Right kidney (tissue), 1 donor: ENCODE measurements around the gene ADISSP.
A peak's percentile ranks its signal among the peaks of the same experiment; 100 is the strongest.

Experiments used
- DNase-seq: peaks from one replicate; pipeline ENCODE4 v3.0.0-alpha.2; 2016

ADISSP gene

GRCh38 chr20:3755269-3755668, 12.3 kb downstream of the ADISSP start:
- no peak for DNase-seq

GRCh38 chr20:3754276-3754630, 13.3 kb downstream of the ADISSP start:
- no peak for DNase-seq

GRCh38 chr20:3753501-3754275, 13.9 kb downstream of the ADISSP start:
- DNase-seq = no peak

GRCh38 chr20:3753098-3753497, 14.5 kb downstream of the ADISSP start:
- no peak for DNase-seq

GRCh38 chr20:3752386-3752759, 15.2 kb downstream of the ADISSP start:
- no peak for DNase-seq

- peak; percentile 67 for DNase-seq
Measured at GRCh38 chr20:3751675-3752385, 15.7 kb downstream of the ADISSP start.

- DNase-seq = no peak
Measured at GRCh38 chr20:3751305-3751674, 16.3 kb downstream of the ADISSP start.

GRCh38 chr20:3749689-3750531, 17.6 kb downstream of the ADISSP start:
- DNase-seq = peak; percentile 63

- no peak for DNase-seq
Measured at GRCh38 chr20:3749087-3749688, 18.4 kb downstream of the ADISSP start.

- no peak for DNase-seq
Measured at GRCh38 chr20:3748073-3748472, 19.5 kb downstream of the ADISSP start.

- no peak for DNase-seq
Measured at GRCh38 chr20:3747471-3747870, 20.1 kb downstream of the ADISSP start.

- DNase-seq = no peak
Measured at GRCh38 chr20:3745686-3746173, 21.8 kb downstream of the ADISSP start.

- DNase-seq = no peak
Measured at GRCh38 chr20:3744806-3745685, 22.5 kb downstream of the ADISSP start.

GRCh38 chr20:3744037-3744436, 23.5 kb downstream of the ADISSP start:
- no peak for DNase-seq

- DNase-seq = no peak
Measured at GRCh38 chr20:3743251-3743650, 24.3 kb downstream of the ADISSP start.

- no peak for DNase-seq
Measured at GRCh38 chr20:3741836-3742458, 25.6 kb downstream of the ADISSP start.

GRCh38 chr20:3740615-3741301, 26.8 kb downstream of the ADISSP start:
- DNase-seq = no peak

- DNase-seq = no peak
Measured at GRCh38 chr20:3739926-3740451, 27.6 kb downstream of the ADISSP start.

GRCh38 chr20:3739054-3739925, 28.3 kb downstream of the ADISSP start:
- no peak for DNase-seq
